HT1080 (cell line): Measurements from ENCODE around the gene LSMEM2. TPM values are rescaled to one million over a fixed set of nuclear protein-coding genes. Genes with fewer than 3 reads are reported as not detected.
"Not testable (repeated sequence)": the region's sequence is repeated elsewhere in the genome, so short reads cannot be mapped to it uniquely, and the experiment has no call there.

ENCODE experiments used
- DNase-seq: peaks from one replicate; pipeline ENCODE4 v3.0.0-alpha.2; 2015; ENCODE audit warnings: low read depth
- total RNA-seq: library from RNA; depleted of rRNA; stranded (reverse); fragments of >200 nt; shearing (Covaris generic); gene quantifications from 2 replicates; pipeline ENCODE4 v1.2.3, GENCODE V29; 2014

LSMEM2 gene
- total RNA-seq, 1 experiment from 2014 or later = not detected

GRCh38 chr3:50276762-50277101, 2.2 kb upstream of the LSMEM2 start:
- no peak for DNase-seq

GRCh38 chr3:50278123-50278879, 586 bp upstream of the LSMEM2 start:
- DNase-seq = no peak

GRCh38 chr3:50279255-50280016, 549 bp downstream of the LSMEM2 start:
- DNase-seq = no peak

- not testable (repeated sequence) for DNase-seq
These were observed 5.2 kb downstream of the LSMEM2 start for GRCh38 chr3:50284121-50284520.

- DNase-seq = no peak
These were observed 7.7 kb downstream of the LSMEM2 start for GRCh38 chr3:50286322-50287227.

- no peak for DNase-seq
These were observed 8.4 kb downstream of the LSMEM2 start for GRCh38 chr3:50287262-50287661.

GRCh38 chr3:50288387-50289007, 9.6 kb downstream of the LSMEM2 start:
- DNase-seq = no peak

GRCh38 chr3:50289130-50289529, 10.2 kb downstream of the LSMEM2 start:
- DNase-seq = no peak

- no peak for DNase-seq
These were observed 11.3 kb downstream of the LSMEM2 start for GRCh38 chr3:50290161-50290641.

- peak; percentile 98 for DNase-seq
These were observed 13.5 kb downstream of the LSMEM2 start, which contains the start of gene IFRD2 for GRCh38 chr3:50292159-50293078. IFRD2 (minus strand) TSS chr3:50292429; CDS start chr3:50292274, 155 bp downstream.

- no peak for DNase-seq
These were observed 14.4 kb downstream of the LSMEM2 start for GRCh38 chr3:50293079-50293801.

GRCh38 chr3:50294089-50294488, 15.2 kb downstream of the LSMEM2 start:
- DNase-seq = no peak

- no peak for DNase-seq
These were observed 15.9 kb downstream of the LSMEM2 start for GRCh38 chr3:50294492-50295403.

GRCh38 chr3:50295553-50296431, 16.9 kb downstream of the LSMEM2 start:
- DNase-seq = no peak

GRCh38 chr3:50296721-50297383, 18.0 kb downstream of the LSMEM2 start:
- no peak for DNase-seq

- no peak for DNase-seq
These were observed 18.5 kb downstream of the LSMEM2 start for GRCh38 chr3:50297384-50297775.
